UCSD-AML1 (cell line): Measurements from ENCODE around the gene DEFB108B.
A peak's percentile ranks its signal among the peaks of the same experiment; 100 is the strongest.
"Not testable (repeated sequence)": the region's sequence is repeated elsewhere in the genome, so short reads cannot be mapped to it uniquely, and the experiment has no call there.

Source experiments
- DNase-seq: peaks from one replicate; lab custom pipeline; 2025; ENCODE audit not compliant: unreplicated experiment; lab: John Stamatoyannopoulos, UW

Gene DEFB108B, protein sequence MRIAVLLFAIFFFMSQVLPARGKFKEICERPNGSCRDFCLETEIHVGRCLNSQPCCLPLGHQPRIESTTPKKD

DNA sequence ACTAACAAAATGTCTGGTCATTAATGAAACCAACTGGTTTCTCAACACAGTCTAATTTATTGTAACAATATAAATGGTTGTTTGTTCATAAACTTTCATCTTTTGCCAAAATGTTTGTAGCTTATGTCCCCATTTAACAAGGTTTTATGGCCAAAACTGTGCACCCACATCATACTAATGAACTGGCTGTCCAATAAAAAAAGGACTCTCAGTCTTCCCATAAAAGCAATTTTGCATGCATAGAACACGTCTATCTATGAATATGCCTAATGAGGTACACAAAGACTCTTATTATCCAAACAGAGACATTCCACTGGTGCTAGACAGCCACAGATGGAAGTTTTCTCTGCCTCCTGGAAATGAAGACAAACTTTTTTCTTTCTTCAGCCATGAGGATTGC lies at the start of gene DEFB108B:
DEFB108B (plus strand) TSS at position 390 of the 400 bp plus-strand sequence; CDS start at position 390, 0 bp downstream.
- not testable (repeated sequence) for DNase-seq

DNA sequence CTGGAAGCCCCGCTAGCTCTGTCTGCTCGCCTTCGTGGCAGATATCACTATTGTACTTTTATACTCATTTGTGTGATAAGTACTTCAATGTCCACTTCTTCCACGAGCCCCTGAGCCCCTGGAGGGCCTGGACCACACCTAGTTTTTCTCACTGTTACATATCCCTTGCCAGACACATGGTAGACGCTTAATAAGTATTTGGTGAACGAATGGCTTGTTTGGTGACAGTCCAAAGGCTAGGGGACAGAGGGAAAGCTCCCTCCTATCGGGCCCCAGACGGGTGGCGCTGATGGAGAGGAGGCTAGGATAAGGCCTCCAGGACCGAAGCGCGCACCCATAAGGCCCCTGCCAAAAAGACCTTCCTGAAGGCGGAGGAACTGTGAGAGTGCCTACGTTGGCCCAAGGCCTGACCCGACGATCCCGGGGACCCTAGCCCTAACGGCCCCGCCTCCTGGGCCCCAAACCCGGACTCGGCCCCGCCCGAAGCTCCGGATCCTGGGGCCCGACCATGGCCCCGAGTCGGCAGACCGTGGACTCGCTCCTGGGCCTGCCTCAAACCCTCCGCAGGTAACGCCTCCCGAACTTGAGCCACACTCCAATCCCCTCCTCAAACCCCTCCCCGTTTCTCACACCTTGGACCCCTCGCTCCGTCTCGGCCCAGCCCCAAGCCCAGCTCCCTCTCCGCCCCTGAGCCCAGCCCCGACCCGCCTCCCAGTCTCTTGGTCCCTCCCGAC lies 46.7 kb upstream of the DEFB108B start:
- DNase-seq, result not testable (repeated sequence)

DNA sequence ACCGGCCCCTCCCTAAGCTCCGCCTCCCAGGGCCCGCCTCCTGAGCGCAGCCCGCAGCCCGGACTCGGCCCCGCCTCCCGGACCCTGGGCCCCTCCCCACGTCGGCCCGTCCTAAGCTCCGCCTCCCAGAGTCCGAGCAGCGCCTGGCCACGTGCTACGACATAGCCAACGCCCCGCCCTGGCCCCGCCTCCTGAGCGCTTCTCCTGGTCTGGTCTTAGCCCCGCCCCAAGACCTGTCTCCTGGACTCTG lies 46.2 kb upstream of the DEFB108B start:
- not testable (repeated sequence) for DNase-seq

DNA sequence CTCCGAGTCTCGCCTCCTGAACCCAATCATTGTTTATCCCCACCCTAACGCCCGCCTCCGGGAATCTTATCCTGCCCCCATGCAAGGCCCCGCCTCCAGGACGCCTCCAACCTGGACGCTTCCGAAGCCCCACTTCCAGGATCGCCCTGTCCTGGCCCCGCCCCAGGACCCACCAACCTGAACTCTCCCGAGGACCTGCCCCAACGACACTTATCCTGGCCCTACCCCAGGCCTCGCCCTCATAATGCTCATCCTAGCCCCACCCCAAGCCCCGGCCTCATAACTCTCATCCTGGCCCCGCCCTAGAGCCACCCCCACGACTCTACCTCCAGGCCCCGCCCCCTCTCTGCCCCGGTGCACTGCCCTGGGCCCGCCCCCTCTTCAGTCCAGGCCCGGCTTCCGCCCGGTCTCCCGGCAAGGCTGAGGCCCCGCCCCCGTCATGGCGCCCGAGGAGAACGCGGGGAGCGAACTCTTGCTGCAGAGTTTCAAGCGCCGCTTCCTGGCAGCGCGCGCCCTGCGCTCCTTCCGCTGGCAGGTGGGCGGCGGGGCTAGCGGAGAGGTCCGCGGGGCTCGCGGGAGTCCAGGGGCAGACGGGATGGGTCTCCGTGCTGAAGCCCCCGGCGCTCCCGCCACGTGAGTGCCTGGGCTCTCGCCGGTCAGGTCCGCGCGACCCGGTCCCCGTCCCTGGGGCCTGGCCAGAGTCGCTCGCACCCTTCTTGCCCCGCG lies 45.7 kb upstream of the DEFB108B start:
- DNase-seq, result peak; percentile 100

DNA sequence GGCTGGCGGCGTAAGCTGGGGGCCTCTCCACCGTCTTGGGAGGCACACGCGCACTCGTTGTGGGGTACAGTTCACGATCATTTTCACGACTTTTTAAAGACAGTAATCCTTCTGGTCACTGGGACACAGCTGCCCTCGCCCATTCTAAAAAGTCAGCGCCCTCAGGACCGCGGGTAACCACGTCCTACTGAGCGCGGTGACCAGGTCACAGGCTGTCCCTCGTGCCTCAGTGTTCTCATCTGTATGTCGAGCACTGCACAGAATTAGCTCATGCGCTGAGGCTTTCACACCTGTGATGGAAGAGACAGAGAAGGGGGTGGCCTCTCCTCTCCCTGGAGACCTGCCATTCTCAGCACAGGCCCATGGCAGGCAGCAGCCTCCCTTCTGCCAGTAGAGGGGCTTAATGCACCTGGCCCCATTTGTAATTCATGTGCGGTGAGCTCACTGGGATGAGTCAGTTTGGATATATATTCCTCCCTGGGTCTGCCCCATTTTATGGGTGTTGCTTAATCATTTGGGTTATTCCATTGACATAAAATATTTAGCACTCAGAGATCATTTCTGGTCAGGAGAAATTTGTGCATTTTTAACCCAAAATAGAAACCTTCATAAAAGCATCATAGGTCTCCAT lies 45.1 kb upstream of the DEFB108B start:
- DNase-seq, result not testable (repeated sequence)

DNA sequence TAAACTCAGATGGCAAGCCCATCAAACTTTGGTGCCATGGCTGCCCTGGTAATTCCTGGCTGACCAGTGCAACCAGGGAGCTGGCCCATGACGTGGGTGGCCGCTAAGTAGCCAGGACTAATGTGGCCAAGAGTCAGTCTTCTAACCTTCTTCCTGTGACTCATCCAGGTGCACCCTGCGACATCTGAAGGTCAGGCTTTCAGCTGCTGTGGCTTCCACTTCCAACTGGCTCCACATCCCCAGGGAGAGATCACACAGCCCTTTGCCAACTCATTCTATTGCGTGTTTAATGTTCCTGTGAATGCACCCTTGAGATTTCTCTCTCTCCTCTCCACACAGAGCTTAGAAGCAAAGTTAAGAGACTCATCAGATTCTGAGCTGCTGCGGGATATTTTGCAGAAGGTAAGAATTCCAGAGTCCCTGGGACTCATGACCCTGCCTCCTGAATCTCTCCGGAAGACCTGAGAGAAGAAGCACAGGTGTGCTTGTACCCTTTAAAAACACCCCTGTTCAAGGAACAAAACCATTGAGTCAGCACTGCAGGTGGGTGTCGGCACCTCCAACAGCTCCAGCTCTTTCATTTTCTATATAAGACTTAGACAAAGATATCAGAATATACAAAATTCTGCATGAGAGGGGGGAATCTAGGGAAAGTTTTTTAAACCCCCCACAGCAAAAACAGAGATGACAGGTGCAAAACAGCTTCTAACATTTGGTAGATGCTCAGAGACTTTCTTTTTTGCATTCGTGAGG lies 43.4 kb upstream of the DEFB108B start:
- not testable (repeated sequence) for DNase-seq

DNA sequence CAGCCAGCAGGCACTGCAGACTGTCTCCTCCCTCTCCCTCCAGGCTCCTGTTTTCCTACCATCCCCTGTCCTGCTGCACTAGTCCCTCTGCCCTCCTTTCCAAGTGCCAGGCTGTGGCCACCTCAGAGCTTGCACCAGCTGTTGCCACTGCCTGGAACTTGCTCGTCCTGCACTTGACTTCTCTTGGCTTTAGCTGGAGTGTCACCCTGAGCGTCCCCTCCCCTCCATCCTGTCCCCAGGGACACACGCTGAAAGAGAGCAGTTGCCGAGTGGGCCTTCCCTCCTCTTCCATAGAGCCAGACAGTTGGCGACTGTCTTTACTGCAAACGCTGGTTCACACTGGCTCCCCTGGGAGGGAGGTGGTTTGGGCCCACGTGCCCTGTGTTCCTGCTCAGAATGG lies 41.9 kb upstream of the DEFB108B start:
- DNase-seq, result not testable (repeated sequence)

DNA sequence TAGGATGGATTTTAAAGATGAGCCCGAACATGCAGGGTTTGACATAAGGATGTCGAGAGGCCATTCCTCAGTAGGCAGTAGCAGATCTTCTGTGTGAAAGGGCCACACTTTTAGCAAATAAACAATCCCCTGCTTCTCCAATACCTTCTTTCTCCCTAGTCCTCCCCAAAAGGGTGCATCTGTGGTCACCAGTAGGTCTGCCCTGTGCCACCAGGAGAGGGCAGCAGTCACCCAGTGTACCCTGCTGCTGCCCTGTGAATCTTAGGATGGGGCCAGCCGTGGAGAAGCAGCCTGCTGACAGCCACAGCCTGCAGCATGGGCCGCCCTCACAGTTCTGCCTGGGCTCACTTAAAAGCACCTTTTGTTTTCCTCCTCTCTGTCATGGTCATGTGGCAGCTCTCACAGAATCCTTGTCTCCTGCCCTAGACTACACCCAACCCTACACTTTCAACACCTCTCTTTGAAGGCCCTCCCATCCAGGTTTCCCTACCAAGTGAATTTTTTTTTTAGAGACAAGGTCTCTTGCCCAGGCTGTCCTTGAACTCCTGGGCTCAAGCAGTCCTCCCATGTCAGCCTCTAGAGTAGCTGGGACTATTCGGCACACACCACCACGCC lies 40.3 kb upstream of the DEFB108B start:
- DNase-seq, result peak; percentile 40

DNA sequence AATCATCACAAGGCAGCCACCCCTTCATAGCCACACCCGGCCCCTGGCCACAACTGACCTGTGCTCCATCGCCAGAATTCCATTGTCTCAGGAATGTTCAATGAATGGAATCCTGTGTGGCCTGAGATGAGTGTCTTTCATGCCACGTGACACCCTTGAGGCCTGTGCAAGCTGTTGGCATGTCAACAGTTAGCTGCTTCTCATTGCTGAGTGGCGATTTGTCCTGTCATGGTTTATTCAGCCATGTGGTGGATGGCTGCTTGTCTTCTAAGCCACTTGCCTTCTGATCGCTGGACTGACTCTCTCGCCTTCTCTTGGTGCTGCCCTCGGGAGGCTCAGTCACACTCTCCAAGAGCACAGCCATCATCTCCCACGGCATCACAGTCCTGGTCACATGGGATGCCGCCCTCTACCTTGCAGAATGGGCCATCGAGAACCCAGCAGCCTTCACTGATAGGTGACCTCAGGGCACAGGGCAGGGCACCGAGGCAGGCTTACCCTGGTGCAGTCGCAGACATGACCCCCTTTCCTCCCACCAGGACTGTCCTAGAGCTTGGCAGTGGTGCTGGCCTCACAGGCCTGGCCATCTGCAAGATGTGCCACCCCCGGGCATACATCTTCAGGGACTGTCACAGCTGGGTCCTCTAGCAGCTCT lies 38.5 kb upstream of the DEFB108B start:
- not testable (repeated sequence) for DNase-seq

DNA sequence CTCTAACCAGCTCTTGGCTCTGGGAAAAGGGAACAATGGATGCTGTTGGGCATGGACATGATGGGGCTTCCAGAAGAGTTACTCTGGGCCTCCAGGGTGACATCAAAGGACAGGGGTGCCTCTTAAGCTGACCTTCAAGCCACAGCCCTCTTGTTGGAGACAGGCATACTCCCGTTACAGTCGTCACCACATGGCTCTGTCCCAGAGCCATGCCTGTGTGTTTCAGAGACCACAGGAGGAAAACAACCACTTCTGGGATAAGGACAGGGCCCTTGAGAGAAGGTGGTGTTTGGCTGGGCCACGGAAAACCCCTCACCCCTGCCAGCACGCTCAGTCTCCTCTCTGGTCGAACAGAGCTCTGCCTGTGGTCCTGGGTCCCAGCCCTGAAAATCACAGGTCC lies 37.8 kb upstream of the DEFB108B start:
- not testable (repeated sequence) for DNase-seq

DNA sequence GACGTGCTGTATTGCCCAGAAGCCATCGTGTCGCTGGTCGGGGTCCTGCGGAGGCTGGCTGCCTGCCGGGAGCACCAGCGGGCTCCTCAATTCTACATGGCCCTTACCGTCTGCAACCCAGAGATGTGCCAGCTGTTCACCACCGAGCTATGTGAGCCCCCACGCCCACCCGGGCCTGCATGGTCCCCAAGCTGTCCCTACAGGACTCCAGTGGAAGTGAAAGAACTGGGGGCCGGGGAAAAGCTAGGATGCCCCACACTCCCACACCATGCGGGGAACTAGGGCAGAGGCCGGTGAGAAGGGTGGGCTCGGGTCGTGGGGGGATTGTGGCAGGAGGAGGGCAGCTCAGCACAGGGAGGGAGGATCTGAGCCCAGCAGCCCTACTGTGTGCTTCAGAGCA lies 37.0 kb upstream of the DEFB108B start:
- not testable (repeated sequence) for DNase-seq

DNA sequence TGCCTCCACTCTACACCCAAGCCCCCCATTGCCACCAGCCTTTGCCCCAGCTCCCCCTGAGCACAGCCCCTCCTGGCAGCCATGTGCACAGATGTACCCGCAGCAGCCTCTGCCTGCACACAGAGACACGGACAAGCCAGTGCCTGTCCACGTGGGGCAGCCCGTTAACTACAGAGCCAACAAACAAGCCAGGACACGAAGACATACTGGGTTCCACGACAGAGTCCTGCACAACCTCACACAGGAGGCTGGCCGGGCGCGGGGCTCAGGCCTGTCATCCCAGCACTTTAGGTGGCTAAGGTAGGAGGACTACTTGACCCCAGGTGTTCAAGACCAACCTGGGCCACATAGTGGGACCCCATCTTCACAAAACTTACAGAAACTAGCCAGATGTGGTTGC lies 36.2 kb upstream of the DEFB108B start:
- DNase-seq, result not testable (repeated sequence)

DNA sequence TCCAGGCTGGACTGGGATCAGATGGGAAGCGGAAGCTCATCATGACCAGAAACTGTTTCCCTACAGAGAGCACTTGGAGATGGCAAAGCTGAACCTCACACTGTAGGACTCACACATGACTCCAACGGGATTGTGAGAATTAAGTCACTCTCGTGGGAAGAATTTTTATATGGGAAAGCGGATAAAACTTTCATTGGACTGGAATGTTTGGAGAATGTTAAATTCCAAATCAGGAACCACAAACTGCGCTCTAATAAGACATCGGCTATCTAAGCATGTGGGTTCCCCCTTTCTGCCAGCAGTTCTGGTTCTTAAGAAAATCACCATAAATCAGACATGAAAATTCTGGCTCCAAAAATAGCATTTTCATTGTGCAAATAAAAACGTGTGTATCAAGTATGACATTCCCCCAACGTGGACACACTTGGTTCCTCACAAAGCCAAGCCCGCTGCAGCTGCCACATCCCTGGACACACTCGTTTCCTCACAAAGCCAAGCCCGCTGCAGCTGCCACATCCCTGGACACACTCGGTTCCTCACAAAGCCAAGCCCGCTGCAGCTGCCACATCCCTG lies 33.4 kb upstream of the DEFB108B start:
- DNase-seq, result not testable (repeated sequence)

DNA sequence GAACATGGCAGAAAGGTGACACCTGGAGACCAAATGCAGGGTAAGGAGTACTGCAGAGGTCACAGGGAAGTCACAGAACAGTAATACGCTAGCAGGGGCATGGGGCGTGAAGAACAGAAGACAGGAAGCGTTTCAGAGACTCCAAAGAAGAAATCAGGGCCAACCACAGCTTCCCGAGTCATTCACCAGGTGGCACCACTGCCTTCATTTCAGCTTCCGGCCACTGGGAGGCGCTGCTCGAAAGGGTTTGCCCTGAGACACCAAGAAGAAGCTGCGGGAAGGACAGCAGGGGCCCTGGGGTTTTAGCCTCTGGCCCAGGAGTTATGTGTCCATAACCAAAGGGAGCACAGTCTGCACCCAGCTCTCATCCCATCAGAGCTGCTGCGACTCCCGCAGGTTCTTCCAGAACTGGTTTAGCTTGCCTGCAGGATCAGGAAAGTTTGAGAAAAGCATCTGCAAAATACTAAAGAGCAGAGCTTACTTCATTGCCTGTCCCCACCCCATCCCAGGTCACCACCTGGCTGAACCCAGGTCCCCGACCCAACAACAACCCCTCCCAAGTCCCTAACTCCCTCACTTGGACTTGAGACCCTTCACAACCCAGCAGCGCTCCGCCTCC lies 32.6 kb upstream of the DEFB108B start:
- DNase-seq, result peak; percentile 84

DNA sequence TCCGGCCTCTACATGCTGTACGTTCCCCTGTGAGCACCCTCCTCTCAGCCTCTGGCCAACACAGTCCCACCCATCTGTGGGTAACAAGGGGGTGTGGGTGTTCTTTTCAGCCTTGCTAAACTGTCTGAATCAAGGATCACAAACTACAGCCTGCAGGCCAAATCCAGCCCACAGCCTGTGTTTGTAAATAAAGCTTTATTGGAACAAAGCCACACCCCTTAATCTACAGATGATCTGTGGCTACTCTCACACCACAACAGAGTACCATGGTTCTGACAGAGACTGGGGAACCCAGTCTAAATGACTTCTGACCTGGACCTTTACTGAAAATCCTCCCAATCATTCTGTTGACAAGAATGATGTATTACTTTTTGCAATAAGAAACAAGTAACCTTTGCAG lies 32.0 kb upstream of the DEFB108B start:
- DNase-seq, result not testable (repeated sequence)

DNA sequence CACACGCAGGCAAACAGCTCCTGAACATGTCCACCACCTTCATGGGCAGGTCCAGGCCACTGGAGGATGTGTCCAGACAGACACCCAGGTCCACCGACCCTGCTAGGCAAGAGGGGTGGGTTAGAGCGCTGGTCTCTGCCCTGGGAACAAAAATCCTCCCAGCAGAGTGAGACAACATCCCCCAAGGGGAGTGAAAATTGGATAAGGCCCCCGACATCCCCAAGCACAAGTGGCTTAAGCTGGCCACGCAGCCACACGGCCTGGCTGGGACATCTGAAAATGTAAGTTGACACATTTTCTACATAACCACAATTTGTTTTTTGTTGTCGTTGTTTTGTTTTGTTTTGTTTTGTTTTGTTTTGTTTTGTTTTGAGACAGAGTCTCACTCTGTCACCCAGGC lies 30.1 kb upstream of the DEFB108B start:
- not testable (repeated sequence) for DNase-seq

DNA sequence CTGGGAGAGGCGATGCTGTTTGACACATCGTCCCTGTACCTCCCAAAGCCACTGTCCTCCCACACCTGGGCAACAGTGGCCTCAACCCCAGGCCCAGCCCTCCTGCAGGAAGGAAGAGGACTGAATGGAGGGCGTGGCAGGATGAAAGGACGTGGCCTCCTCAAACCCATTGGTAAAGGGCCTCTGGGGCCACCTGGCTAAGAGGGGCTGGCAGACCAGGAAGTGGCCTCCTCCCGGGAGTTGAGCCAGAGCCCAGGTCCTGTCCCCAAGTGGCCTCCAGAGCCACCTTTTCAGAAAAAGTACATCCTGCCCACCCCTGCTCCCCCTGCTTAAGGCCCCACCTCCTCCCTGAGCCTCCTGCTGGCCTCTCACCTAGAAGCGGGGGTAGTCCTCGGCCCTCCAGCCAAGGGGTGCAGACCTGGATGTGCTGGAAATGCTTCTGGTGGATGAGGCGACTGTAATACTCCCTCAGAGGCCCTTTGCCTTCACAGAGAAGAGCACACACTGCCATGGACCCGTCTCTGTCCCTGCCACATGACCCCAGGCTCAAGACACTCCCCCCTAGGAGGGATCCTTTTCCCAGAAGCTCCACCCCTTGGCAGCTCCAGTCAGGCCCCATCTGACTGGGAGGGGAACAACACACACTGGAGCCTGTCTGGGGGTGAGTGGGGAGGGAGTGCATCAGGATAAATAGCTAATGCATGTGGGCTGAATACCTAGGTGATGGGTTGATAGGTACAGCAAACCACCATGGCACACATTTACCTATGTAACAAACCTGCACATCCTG lies 28.6 kb upstream of the DEFB108B start:
- DNase-seq, result not testable (repeated sequence)

DNA sequence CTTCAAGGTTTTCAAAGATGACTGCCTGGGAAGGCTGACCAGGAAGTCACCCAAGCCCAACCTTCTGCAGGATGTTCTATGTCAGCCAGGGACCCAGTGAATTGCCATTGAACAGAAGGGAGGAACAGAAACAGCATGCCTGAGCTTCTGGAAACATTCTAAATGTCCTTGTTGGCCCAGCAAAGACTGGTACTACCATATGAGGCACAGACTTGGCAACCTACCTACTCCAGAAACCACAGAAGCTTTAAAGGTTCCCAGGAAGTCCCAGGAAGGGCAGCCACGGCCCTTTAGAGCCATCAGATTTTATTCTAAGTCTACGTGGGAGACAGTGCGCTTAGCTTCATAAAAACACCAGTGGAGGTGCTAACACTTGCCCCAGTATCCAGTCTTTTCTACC lies 20.5 kb upstream of the DEFB108B start:
- DNase-seq, result not testable (repeated sequence)
